Anterior cingulate cortex (tissue), 58 donors: ENCODE results near the gene THRB.

Experiments
- DNase-seq, 58 donors: peaks; one replicate each; lab custom pipeline; 2025; lab: John Stamatoyannopoulos, UW

THRB gene

DNA sequence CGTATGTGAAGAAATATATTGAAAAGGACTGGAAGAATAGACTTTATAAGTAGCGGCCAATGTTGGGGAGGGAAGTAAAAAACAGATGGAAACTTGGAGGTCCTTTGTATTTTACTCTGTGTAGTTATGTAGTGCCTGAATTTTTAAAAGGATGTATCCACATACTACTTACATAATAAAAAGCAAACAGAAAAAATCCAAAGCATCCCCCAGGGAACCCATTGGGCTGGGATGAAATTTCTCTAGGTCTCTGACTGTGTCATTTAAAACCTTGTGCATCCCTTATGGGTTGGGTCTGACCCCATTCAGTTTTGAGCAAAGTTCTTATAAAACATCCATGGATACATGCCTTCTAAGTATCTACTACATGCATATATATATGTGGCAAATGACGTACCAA, 408.4 kb downstream of the THRB start:
- no peak for DNase-seq

DNA sequence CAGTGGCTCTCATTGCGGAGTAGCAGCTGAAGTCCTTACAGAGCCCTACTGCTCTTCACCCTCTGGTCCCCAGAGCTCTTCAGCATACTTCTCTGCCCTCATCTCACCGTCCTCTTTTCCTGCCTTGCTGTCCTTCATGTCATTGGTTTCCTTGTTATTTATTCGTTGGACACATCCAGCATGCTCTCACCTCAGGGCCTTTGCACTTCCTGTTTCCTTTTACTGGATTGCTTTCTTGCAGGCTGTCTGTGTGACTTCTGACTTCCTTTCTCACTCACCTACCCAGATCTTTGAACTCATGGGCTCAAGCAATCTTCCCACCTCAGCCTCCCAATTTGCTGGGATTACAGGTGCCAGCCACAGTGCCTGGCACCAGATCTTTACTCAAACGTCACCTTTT, 422.5 kb downstream of the THRB start:
- no peak for DNase-seq

DNA sequence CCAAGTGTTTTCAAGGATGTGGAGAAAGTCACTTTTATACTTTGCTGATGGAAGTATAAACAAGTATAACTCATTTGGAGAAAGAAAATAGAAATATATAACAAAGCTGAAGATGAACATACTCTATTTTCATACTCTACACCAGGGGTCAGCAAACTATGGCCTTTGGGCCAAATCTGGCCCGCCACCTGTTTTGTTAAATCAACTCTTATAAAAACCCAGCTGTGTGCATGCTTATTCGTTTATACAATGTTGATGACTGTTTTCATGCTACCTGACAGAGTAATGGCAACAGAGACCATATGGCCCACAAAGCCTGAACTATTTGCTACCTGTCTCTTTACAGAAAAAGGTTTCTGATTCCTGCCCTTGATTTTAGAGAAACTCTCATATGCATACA, 425.6 kb downstream of the THRB start:
- no peak for DNase-seq

- no peak for DNase-seq
Observed at GRCh38 chr3:24067483-24067882, 427.2 kb downstream of the THRB start.
